ENCODE data around the gene CD47. TPM values are rescaled to one million over a fixed set of nuclear protein-coding genes. Genes with fewer than 3 reads are reported as not detected.

Gene CD47
- total RNA-seq, 2 donors from 2014 or later: 6.4 to 12.0 TPM

- no peak overlapping the region for H3K4me3 ChIP-seq (ENCODE audit: low read length)
- Mint-ChIP-seq H3K27me3 (ENCODE audit: insufficient read depth) (no peaks in the 10 kb centered on the region), H3K4me3 (no peak overlapping the region), H3K9me3 (no peaks in the 10 kb centered on the region), H3K27ac (no peak overlapping the region), H3K4me1 (no peaks in the 10 kb centered on the region), H3K36me3 (ENCODE audit: low read depth) (no peaks in the 10 kb centered on the region)
- 90 to 100% methylated on average over 3 of the region's 3 CpGs for WGBS, 2 experiments (ENCODE audit: insufficient coverage in 1 of 2, insufficient read length in 1 of 2)
- no peak for DNase-seq
- no peak overlapping the region for H3K9ac ChIP-seq (ENCODE audit: extremely low read depth, low read length, poor library complexity, severe bottlenecking)
- no peaks in the 10 kb centered on the region for H3K9me3 ChIP-seq (ENCODE audit: control insufficient read depth, low read length)
- no peaks in the 10 kb centered on the region for H3K4me1 ChIP-seq (ENCODE audit: control insufficient read depth, insufficient read depth, low read length)
- no peak for TF ChIP-seq CTCF (conservative IDR thresholded peaks at IDR 0.05)
- no peaks in the 10 kb centered on the region for H3K27me3 ChIP-seq (ENCODE audit: control insufficient read depth, insufficient read depth, low read length, poor library complexity, severe bottlenecking)
- H3K36me3 ChIP-seq (ENCODE audit: control insufficient read depth, insufficient read depth, low read length): no peaks in the 10 kb centered on the region
- no peak overlapping the region for H3K27ac ChIP-seq (ENCODE audit: low read depth, low read length)
These were observed 37.8 kb downstream of the CD47 start for GRCh38 chr3:108053067-108053466.

GRCh38 chr3:108051005-108051404 lies 39.8 kb downstream of the CD47 start:
- Histone ChIP-seq H3K27me3 (ENCODE audit: control insufficient read depth, insufficient read depth, low read length, poor library complexity, severe bottlenecking) (no peaks in the 10 kb centered on the region), H3K36me3 (ENCODE audit: control insufficient read depth, insufficient read depth, low read length) (no peaks in the 10 kb centered on the region), H3K4me3 (ENCODE audit: low read length) (no peak overlapping the region), H3K9me3 (ENCODE audit: control insufficient read depth, low read length) (no peaks in the 10 kb centered on the region), H3K4me1 (ENCODE audit: control insufficient read depth, insufficient read depth, low read length) (no peaks in the 10 kb centered on the region), H3K27ac (ENCODE audit: low read depth, low read length) (no peak overlapping the region), H3K9ac (ENCODE audit: extremely low read depth, low read length, poor library complexity, severe bottlenecking) (no peak overlapping the region)
- no peaks in the 10 kb centered on the region for H3K27me3 Mint-ChIP-seq (ENCODE audit: insufficient read depth)
- DNase-seq: no peak
- H3K36me3 Mint-ChIP-seq (ENCODE audit: low read depth): no peaks in the 10 kb centered on the region
- no peak for TF ChIP-seq CTCF (conservative IDR thresholded peaks at IDR 0.05)
- H3K4me3 Mint-ChIP-seq: no peak overlapping the region
- no peaks in the 10 kb centered on the region for H3K4me1 Mint-ChIP-seq
- no peak overlapping the region for H3K27ac Mint-ChIP-seq
- H3K9me3 Mint-ChIP-seq: no peaks in the 10 kb centered on the region
- 80 to 93% methylated on average over 3 of the region's 3 CpGs for WGBS, 2 experiments (ENCODE audit: insufficient coverage in 1 of 2, insufficient read length in 1 of 2)

- no peak for DNase-seq
These were observed 42.8 kb downstream of the CD47 start for GRCh38 chr3:108047987-108048386.

More at GRCh38 chr3:108047987-108048386, 42.8 kb downstream of the CD47 start:
- no peak for TF ChIP-seq CTCF (conservative IDR thresholded peaks at IDR 0.05)
- H3K27me3 ChIP-seq (ENCODE audit: control insufficient read depth, insufficient read depth, low read length, poor library complexity, severe bottlenecking): no peaks in the 10 kb centered on the region
- Mint-ChIP-seq H3K4me1 (no peaks in the 10 kb centered on the region), H3K9me3 (no peaks in the 10 kb centered on the region), H3K27ac (no peak overlapping the region), H3K4me3 (no peak overlapping the region), H3K36me3 (ENCODE audit: low read depth) (no peaks in the 10 kb centered on the region), H3K27me3 (ENCODE audit: insufficient read depth) (no peaks in the 10 kb centered on the region)
- no peak overlapping the region for H3K4me3 ChIP-seq (ENCODE audit: low read length)
- H3K9me3 ChIP-seq (ENCODE audit: control insufficient read depth, low read length): no peaks in the 10 kb centered on the region
- no peaks in the 10 kb centered on the region for H3K4me1 ChIP-seq (ENCODE audit: control insufficient read depth, insufficient read depth, low read length)
- no peak overlapping the region for H3K9ac ChIP-seq (ENCODE audit: extremely low read depth, low read length, poor library complexity, severe bottlenecking)
- WGBS, 2 experiments (ENCODE audit: insufficient coverage in 1 of 2, insufficient read length in 1 of 2): 87% methylated on average over 1 of the region's 1 CpG; no CpG with 5 or more reads in 1 of the 2 experiments
- no peaks in the 10 kb centered on the region for H3K36me3 ChIP-seq (ENCODE audit: control insufficient read depth, insufficient read depth, low read length)
- H3K27ac ChIP-seq (ENCODE audit: low read depth, low read length): no peak overlapping the region

Data from endodermal cell (in vitro differentiated cells).